ENCODE measurements around the gene ZNF438. TPM values are rescaled to one million over a fixed set of nuclear protein-coding genes. Genes with fewer than 3 reads are reported as not detected.

ZNF438 gene
- total RNA-seq, 3 donors from 2014 or later: 0.96 to 1.3 (median 1.2) TPM

GRCh38 chr10:30847642-30848041 is 184.0 kb downstream of the ZNF438 start:
- ATAC-seq (no peak), DNase-seq (no peak)
- Mint-ChIP-seq H3K4me3 (no peak overlapping the region), H3K4me1 (ENCODE audit: low read depth) (no peaks in the 10 kb centered on the region), H3K27me3 (ENCODE audit: low read depth) (no peaks in the 10 kb centered on the region), H3K36me3 (ENCODE audit: insufficient read depth) (peaks cover 4% of the 10 kb centered on the region), H3K9me3 (no peaks in the 10 kb centered on the region)

GRCh38 chr10:30847199-30847598 is 184.5 kb downstream of the ZNF438 start:
- H3K4me3 Mint-ChIP-seq: no peak overlapping the region
- no peaks in the 10 kb centered on the region for H3K27me3 Mint-ChIP-seq (ENCODE audit: low read depth)
- no peak for DNase-seq
- H3K36me3 Mint-ChIP-seq (ENCODE audit: insufficient read depth): peaks cover 4% of the 10 kb centered on the region
- no peaks in the 10 kb centered on the region for H3K4me1 Mint-ChIP-seq (ENCODE audit: low read depth)
- no peaks in the 10 kb centered on the region for H3K9me3 Mint-ChIP-seq
- no peak for ATAC-seq

GRCh38 chr10:30846710-30847109 is 185.0 kb downstream of the ZNF438 start:
- Mint-ChIP-seq H3K9me3 (no peaks in the 10 kb centered on the region), H3K4me3 (no peak overlapping the region), H3K4me1 (ENCODE audit: low read depth) (no peaks in the 10 kb centered on the region), H3K27me3 (ENCODE audit: low read depth) (no peaks in the 10 kb centered on the region), H3K36me3 (ENCODE audit: insufficient read depth) (peaks cover 4% of the 10 kb centered on the region)
- no peak for DNase-seq
- no peak for ATAC-seq

- DNase-seq: no peak
- H3K27me3 Mint-ChIP-seq (ENCODE audit: low read depth): no peaks in the 10 kb centered on the region
- no peaks in the 10 kb centered on the region for H3K9me3 Mint-ChIP-seq
- peaks cover 1% of the 10 kb centered on the region for H3K36me3 Mint-ChIP-seq (ENCODE audit: insufficient read depth)
- ATAC-seq: no peak
- H3K4me3 Mint-ChIP-seq: no peak overlapping the region
- H3K4me1 Mint-ChIP-seq (ENCODE audit: low read depth): no peaks in the 10 kb centered on the region
These were observed 188.8 kb downstream of the ZNF438 start for GRCh38 chr10:30842894-30843293.

- no peaks in the 10 kb centered on the region for H3K4me1 Mint-ChIP-seq (ENCODE audit: low read depth)
- ATAC-seq: no peak
- no peak for DNase-seq
- H3K4me3 Mint-ChIP-seq: no peak overlapping the region
- no peaks in the 10 kb centered on the region for H3K27me3 Mint-ChIP-seq (ENCODE audit: low read depth)
- peaks cover 1% of the 10 kb centered on the region for H3K36me3 Mint-ChIP-seq (ENCODE audit: insufficient read depth)
- no peaks in the 10 kb centered on the region for H3K9me3 Mint-ChIP-seq
These were observed 189.5 kb downstream of the ZNF438 start for GRCh38 chr10:30842185-30842584.

GRCh38 chr10:30840395-30841050 is 191.1 kb downstream of the ZNF438 start:
- Mint-ChIP-seq H3K4me1 (ENCODE audit: low read depth) (no peaks in the 10 kb centered on the region), H3K9me3 (no peaks in the 10 kb centered on the region), H3K27me3 (ENCODE audit: low read depth) (no peaks in the 10 kb centered on the region), H3K4me3 (no peak overlapping the region), H3K36me3 (ENCODE audit: insufficient read depth) (no peaks in the 10 kb centered on the region)
- no peak for ATAC-seq
- DNase-seq: no peak

DNA sequence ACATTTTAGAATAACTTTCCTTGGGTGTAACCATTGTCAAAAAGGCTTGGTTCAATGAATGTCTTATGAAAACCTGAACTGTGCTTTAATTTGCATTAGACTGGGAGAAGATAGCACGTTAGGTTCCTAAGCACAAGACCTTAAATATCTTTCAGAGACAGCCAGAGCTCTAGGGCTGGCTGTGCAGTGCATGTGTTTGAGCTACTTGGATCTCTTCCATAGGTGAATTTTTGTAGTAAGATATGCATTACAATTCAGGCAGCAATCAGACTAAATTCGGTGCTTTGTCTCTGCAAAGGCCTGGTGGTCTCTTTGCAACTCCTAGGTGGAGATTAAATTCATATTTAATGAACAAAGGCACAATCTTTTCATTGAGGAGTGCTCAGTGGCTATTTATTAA is 192.0 kb downstream of the ZNF438 start:
- Mint-ChIP-seq H3K36me3 (ENCODE audit: insufficient read depth) (no peaks in the 10 kb centered on the region), H3K9me3 (no peaks in the 10 kb centered on the region), H3K4me3 (no peak overlapping the region), H3K27me3 (ENCODE audit: low read depth) (no peaks in the 10 kb centered on the region), H3K4me1 (ENCODE audit: low read depth) (no peaks in the 10 kb centered on the region)
- DNase-seq: no peak
- no peak for ATAC-seq

GRCh38 chr10:30836406-30836805 is 195.3 kb downstream of the ZNF438 start:
- DNase-seq (no peak), ATAC-seq (no peak)
- Mint-ChIP-seq H3K4me3 (no peak overlapping the region), H3K27me3 (ENCODE audit: low read depth) (no peaks in the 10 kb centered on the region), H3K9me3 (no peaks in the 10 kb centered on the region), H3K4me1 (ENCODE audit: low read depth) (no peaks in the 10 kb centered on the region), H3K36me3 (ENCODE audit: insufficient read depth) (no peaks in the 10 kb centered on the region)

GRCh38 chr10:30835146-30835545 is 196.5 kb downstream of the ZNF438 start:
- no peaks in the 10 kb centered on the region for H3K36me3 Mint-ChIP-seq (ENCODE audit: insufficient read depth)

GRCh38 chr10:30834651-30835050 is 197.0 kb downstream of the ZNF438 start:
- no peak for ATAC-seq
- H3K4me3 Mint-ChIP-seq: no peak overlapping the region

More at GRCh38 chr10:30835146-30835545, 196.5 kb downstream of the ZNF438 start:
- no peaks in the 10 kb centered on the region for H3K27me3 Mint-ChIP-seq (ENCODE audit: low read depth)
- no peak for ATAC-seq
- no peaks in the 10 kb centered on the region for H3K4me1 Mint-ChIP-seq (ENCODE audit: low read depth)
- no peak for DNase-seq
- H3K4me3 Mint-ChIP-seq: no peak overlapping the region
- H3K9me3 Mint-ChIP-seq: no peaks in the 10 kb centered on the region

DNA sequence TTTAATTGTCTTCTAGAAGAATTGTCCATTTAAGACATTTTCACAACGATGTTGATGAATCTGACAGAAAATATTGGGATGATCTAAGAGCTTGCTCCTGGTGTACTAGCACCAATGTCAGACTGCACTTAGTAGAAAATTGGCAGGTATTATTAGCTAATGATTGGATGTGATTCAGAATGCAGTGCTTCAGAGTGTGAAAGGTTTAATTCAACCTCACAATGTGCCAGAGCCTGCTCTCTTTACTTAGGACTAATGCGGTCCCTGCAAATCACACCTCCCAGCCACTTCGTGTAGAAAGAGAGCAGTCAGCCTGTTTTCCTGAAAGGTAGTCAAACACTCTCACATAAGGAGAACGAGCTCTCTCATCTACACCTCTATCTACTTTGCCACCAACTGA is 197.5 kb downstream of the ZNF438 start:
- H3K36me3 Mint-ChIP-seq (ENCODE audit: insufficient read depth): no peaks in the 10 kb centered on the region
- no peaks in the 10 kb centered on the region for H3K27me3 Mint-ChIP-seq (ENCODE audit: low read depth)
- H3K4me3 Mint-ChIP-seq: no peak overlapping the region
- no peaks in the 10 kb centered on the region for H3K9me3 Mint-ChIP-seq
- ATAC-seq: no peak
- no peaks in the 10 kb centered on the region for H3K4me1 Mint-ChIP-seq (ENCODE audit: low read depth)
- DNase-seq: no peak

More at GRCh38 chr10:30834651-30835050, 197.0 kb downstream of the ZNF438 start:
- Mint-ChIP-seq H3K27me3 (ENCODE audit: low read depth) (no peaks in the 10 kb centered on the region), H3K9me3 (no peaks in the 10 kb centered on the region), H3K4me1 (ENCODE audit: low read depth) (no peaks in the 10 kb centered on the region), H3K36me3 (ENCODE audit: insufficient read depth) (no peaks in the 10 kb centered on the region)
- no peak for DNase-seq

- H3K36me3 Mint-ChIP-seq (ENCODE audit: insufficient read depth): no peaks in the 10 kb centered on the region
- DNase-seq: no peak
- no peaks in the 10 kb centered on the region for H3K4me1 Mint-ChIP-seq (ENCODE audit: low read depth)
- no peaks in the 10 kb centered on the region for H3K27me3 Mint-ChIP-seq (ENCODE audit: low read depth)
- H3K4me3 Mint-ChIP-seq: no peak overlapping the region
- no peaks in the 10 kb centered on the region for H3K9me3 Mint-ChIP-seq
- ATAC-seq: no peak
These were observed 198.1 kb downstream of the ZNF438 start for GRCh38 chr10:30833628-30833970.

DNA sequence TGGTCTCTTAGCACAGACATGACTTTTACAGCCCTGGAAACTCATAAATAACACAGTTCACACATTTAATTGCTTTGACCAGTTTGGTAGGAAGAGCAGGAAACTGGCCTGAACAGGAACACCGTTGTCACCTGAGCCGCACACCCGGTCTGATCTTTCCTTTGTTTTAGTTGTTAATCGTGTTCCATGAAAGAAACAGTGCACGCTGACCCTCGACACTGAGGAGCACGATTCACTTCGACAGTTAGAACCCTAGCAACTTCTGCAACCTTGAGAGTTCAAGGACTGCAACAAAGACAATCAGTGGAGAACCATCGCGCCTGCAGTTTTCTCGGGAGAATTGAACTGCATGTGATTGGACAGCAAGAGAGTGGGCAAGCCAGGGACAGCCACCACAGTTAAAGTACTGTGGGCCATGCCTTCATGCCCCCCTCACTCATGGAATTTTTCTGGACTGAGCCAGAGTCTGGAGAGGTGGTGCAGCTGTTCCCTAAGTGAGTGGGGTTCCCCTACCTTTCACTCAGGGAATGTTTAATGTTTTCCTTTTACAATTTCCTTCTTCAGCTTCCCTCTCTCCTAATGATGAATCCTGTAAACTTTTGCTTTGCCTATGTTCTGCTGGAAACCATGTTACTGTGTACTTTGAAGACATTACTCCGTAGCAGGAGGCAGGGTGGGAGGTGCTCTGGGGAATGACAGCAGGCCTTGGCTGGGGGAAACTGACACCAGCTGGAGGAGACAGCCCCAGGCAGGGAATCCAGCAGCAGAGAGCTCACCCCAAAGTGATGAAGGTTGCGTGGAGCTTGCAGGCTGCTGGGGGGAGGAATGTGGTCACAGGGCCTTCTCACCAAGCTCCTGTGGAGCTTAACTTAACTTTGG is 198.7 kb downstream of the ZNF438 start:
- no peak overlapping the region for H3K4me3 Mint-ChIP-seq
- ATAC-seq (no peak), DNase-seq (no peak)
- H3K4me1 Mint-ChIP-seq (ENCODE audit: low read depth): no peaks in the 10 kb centered on the region
- no peaks in the 10 kb centered on the region for H3K27me3 Mint-ChIP-seq (ENCODE audit: low read depth)
- H3K9me3 Mint-ChIP-seq: no peaks in the 10 kb centered on the region
- H3K36me3 Mint-ChIP-seq (ENCODE audit: insufficient read depth): no peaks in the 10 kb centered on the region

DNA sequence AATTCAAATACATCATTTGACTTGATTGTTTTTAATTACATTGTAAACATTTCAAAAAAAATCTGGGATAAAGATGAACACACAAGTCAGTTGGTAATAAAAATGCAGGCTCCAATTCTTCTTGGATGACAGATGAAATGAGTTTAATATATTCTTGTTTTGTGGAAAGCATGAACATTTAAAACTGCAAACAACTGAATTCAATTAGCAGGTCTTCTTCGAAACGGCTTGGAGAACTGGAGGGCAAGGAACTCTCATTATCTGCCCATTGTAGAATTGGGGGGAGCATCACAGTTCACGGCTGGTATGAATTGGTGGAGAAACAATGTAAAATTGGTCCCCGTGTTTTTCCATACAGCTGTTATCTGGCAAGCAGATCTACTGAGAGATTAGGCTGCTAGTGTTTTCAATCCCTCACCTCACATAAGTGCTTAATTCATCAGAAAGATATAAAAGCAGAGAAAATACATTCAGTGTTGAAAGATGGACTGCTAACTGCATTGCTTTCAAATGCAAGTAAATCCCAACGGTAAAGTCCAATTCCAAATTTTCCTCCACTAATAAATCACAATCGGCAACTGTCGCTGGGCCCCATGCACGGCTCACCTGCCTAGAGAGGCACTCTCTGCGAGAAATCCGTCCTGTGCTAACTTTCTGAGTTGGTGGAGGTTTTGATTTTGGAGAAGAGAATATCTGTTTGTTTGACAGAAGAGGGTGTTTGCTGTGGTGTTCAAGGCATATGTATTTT is 199.5 kb downstream of the ZNF438 start:
- Mint-ChIP-seq H3K36me3 (ENCODE audit: insufficient read depth) (no peaks in the 10 kb centered on the region), H3K27me3 (ENCODE audit: low read depth) (no peaks in the 10 kb centered on the region), H3K4me1 (ENCODE audit: low read depth) (no peaks in the 10 kb centered on the region), H3K9me3 (no peaks in the 10 kb centered on the region), H3K4me3 (no peak overlapping the region)
- ATAC-seq: no peak
- no peak for DNase-seq
